ENCODE results near the gene RIMBP3C. TPM values are rescaled to one million over a fixed set of nuclear protein-coding genes. Genes with fewer than 3 reads are reported as not detected.
"Not testable (repeated sequence)": the region's sequence is repeated elsewhere in the genome, so short reads cannot be mapped to it uniquely, and the experiment has no call there.

The RIMBP3C gene
- polyA plus RNA-seq, 3 donors, result 0.40 to 0.50 (median 0.40) TPM

GRCh38 chr22:21532863-21533648 is 18.2 kb downstream of the RIMBP3C start:
- DNase-seq (ENCODE audit: low read depth in 3 of 3, low spot score in 2 of 3), result not testable (repeated sequence)

- not testable (repeated sequence) for DNase-seq (ENCODE audit: low read depth in 3 of 3, low spot score in 2 of 3)
Measured at GRCh38 chr22:21531525-21531924, 19.7 kb downstream of the RIMBP3C start.

- not testable (repeated sequence) for DNase-seq (ENCODE audit: low read depth in 3 of 3, low spot score in 2 of 3)
Measured at GRCh38 chr22:21526705-21527500, 24.4 kb downstream of the RIMBP3C start.

GRCh38 chr22:21516970-21517764 is 34.1 kb downstream of the RIMBP3C start:
- DNase-seq (ENCODE audit: low read depth in 3 of 3, low spot score in 2 of 3), result not testable (repeated sequence)

GRCh38 chr22:21516522-21516921 is 34.7 kb downstream of the RIMBP3C start:
- DNase-seq (ENCODE audit: low read depth in 3 of 3, low spot score in 2 of 3), result not testable (repeated sequence)

GRCh38 chr22:21515234-21515633 is 36.0 kb downstream of the RIMBP3C start:
- DNase-seq (ENCODE audit: low read depth in 3 of 3, low spot score in 2 of 3), result not testable (repeated sequence)

- DNase-seq (ENCODE audit: low read depth in 3 of 3, low spot score in 2 of 3), result not testable (repeated sequence)
Measured at GRCh38 chr22:21514117-21514516, 37.1 kb downstream of the RIMBP3C start.

GRCh38 chr22:21512022-21512421 is 39.2 kb downstream of the RIMBP3C start:
- DNase-seq (ENCODE audit: low read depth in 3 of 3, low spot score in 2 of 3), result not testable (repeated sequence)

GRCh38 chr22:21510397-21510796 is 40.9 kb downstream of the RIMBP3C start:
- DNase-seq (ENCODE audit: low read depth in 3 of 3, low spot score in 2 of 3), result not testable (repeated sequence)

- DNase-seq (ENCODE audit: low read depth in 3 of 3, low spot score in 2 of 3), result not testable (repeated sequence)
Measured at GRCh38 chr22:21499623-21500506, 51.4 kb downstream of the RIMBP3C start.

GRCh38 chr22:21498489-21498888 is 52.8 kb downstream of the RIMBP3C start:
- not testable (repeated sequence) for DNase-seq (ENCODE audit: low read depth in 3 of 3, low spot score in 2 of 3)

- DNase-seq (ENCODE audit: low read depth in 3 of 3, low spot score in 2 of 3), result not testable (repeated sequence)
Measured at GRCh38 chr22:21497984-21498383, 53.3 kb downstream of the RIMBP3C start.

Other genes with a start within 250 kb of the RIMBP3C start
- not detected for gene RIMBP3B, start 167.7 kb downstream of the RIMBP3C start, polyA plus RNA-seq (ENCODE audit: insufficient read length in 3 of 3)
- gene HIC2, start 134.1 kb downstream of the RIMBP3C start, polyA plus RNA-seq (ENCODE audit: insufficient read length in 3 of 3), result 1 to 10 TPM; 8.0 to 9.1 (median 8.1) TPM
- gene TMEM191C, start 84.1 kb downstream of the RIMBP3C start, polyA plus RNA-seq (ENCODE audit: insufficient read length in 3 of 3), result 1 to 10 TPM in 1 of 3 donors, under 1 TPM in 2; 0.79 to 1.2 (median 0.98) TPM
- gene UBE2L3, start 16.3 kb upstream of the RIMBP3C start, polyA plus RNA-seq (ENCODE audit: insufficient read length in 3 of 3), result 10 to 100 TPM; 52.8 to 59.3 (median 57.9) TPM
- gene YDJC, start 78.6 kb upstream of the RIMBP3C start, polyA plus RNA-seq (ENCODE audit: insufficient read length in 3 of 3), result 10 to 100 TPM in 1 of 3 donors, 1 to 10 TPM in 2; 8.7 to 11.0 (median 9.3) TPM
- under 1 TPM; 0.14 to 0.22 (median 0.17) TPM for gene CCDC116, start 81.3 kb upstream of the RIMBP3C start, polyA plus RNA-seq (ENCODE audit: insufficient read length in 3 of 3)
- gene SDF2L1, start 90.8 kb upstream of the RIMBP3C start, polyA plus RNA-seq (ENCODE audit: insufficient read length in 3 of 3), result 10 to 100 TPM; 11.7 to 19.3 (median 16.1) TPM
- gene PPIL2, start 114.6 kb upstream of the RIMBP3C start, polyA plus RNA-seq (ENCODE audit: insufficient read length in 3 of 3), result 10 to 100 TPM; 32.1 to 35.4 (median 35.0) TPM
- gene YPEL1, start 184.3 kb upstream of the RIMBP3C start, polyA plus RNA-seq (ENCODE audit: insufficient read length in 3 of 3), result 10 to 100 TPM; 12.3 to 14.5 (median 13.2) TPM

Data from right renal cortex interstitium (tissue), 3 donors.